Endodermal cell (in vitro differentiated cells): ENCODE results near the gene KRAS. TPM values are rescaled to one million over a fixed set of nuclear protein-coding genes. Genes with fewer than 3 reads are reported as not detected.

Experiments
- DNase-seq: peaks from one replicate; pipeline ENCODE4 v3.0.0-alpha.2; 2017
- H3K27ac ChIP-seq: 2 replicates; pipeline ENCODE4 v1.5.1; 2013; ENCODE audit warnings: mild to moderate bottlenecking, low read depth, low read length, moderate library complexity
- H3K27me3 ChIP-seq: 2 replicates; pipeline ENCODE4 v1.6.1; 2013; ENCODE audit warnings: mild to moderate bottlenecking, low read length, moderate library complexity; ENCODE audit not compliant: insufficient read depth, control insufficient read depth, poor library complexity, severe bottlenecking
- H3K36me3 ChIP-seq: 2 replicates; pipeline ENCODE4 v1.7.0; 2013; ENCODE audit warnings: mild to moderate bottlenecking, low read length, moderate library complexity; ENCODE audit not compliant: control insufficient read depth, insufficient read depth
- H3K4me1 ChIP-seq: one replicate; pipeline ENCODE4 v1.7.0; 2013; ENCODE audit warnings: low read length; ENCODE audit not compliant: control insufficient read depth, insufficient read depth
- H3K4me3 ChIP-seq: 2 replicates; pipeline ENCODE4 v1.5.1; 2013; ENCODE audit warnings: mild to moderate bottlenecking, low read length, moderate library complexity
- H3K9ac ChIP-seq: 2 replicates; pipeline ENCODE4 v1.6.1; 2013; ENCODE audit warnings: mild to moderate bottlenecking, low read length, moderate library complexity; ENCODE audit not compliant: poor library complexity, severe bottlenecking; ENCODE audit errors: extremely low read depth
- H3K9me3 ChIP-seq: 2 replicates; pipeline ENCODE4 v1.6.1; 2013; ENCODE audit warnings: mild to moderate bottlenecking, low read length, moderate library complexity; ENCODE audit not compliant: control insufficient read depth
- H3K27ac Mint-ChIP-seq: 2 replicates; pipeline ENCODE4 v1.8.0; 2020; ENCODE audit warnings: mixed read lengths
- H3K27me3 Mint-ChIP-seq: 2 replicates; pipeline ENCODE4 v1.8.0; 2021; ENCODE audit warnings: mild to moderate bottlenecking, mixed read lengths; ENCODE audit not compliant: insufficient read depth
- H3K36me3 Mint-ChIP-seq: 2 replicates; pipeline ENCODE4 v1.8.0; 2020; ENCODE audit warnings: low read depth, mixed read lengths
- H3K4me1 Mint-ChIP-seq: 2 replicates; pipeline ENCODE4 v1.8.0; 2020; ENCODE audit warnings: mixed read lengths
- H3K4me3 Mint-ChIP-seq: 2 replicates; pipeline ENCODE4 v1.8.0; 2020; ENCODE audit warnings: mild to moderate bottlenecking, moderate library complexity, mixed read lengths
- H3K9me3 Mint-ChIP-seq: 2 replicates; pipeline ENCODE4 v1.8.0; 2020; ENCODE audit warnings: mild to moderate bottlenecking, mixed read lengths
- CTCF ChIP-seq: fragments of 200-600 bp; sonication (generic); conservative IDR thresholded peaks from 2 replicates; pipeline ENCODE4 v1.5.0; 2021; ENCODE audit warnings: antibody characterized with exemption, mild to moderate bottlenecking
- WGBS, 2 experiments: methylation state at CpG; one replicate each; pipeline versions ENCODE4 v1.1.5 to v1.1.7; 2013; ENCODE audit warnings: missing lambda C conversion rate in 2 of 2, mixed read lengths in 1 of 2; ENCODE audit not compliant: insufficient coverage in 1 of 2, insufficient read length in 1 of 2; 5-methylcytosine and 5-hydroxymethylcytosine counted together
- total RNA-seq, 2 donors: library from RNA; stranded (reverse); fragmentation: NEBNext Ultra II Directional in 1 of 2; extraction: Animal tissue kit (Norgen Biotek cat#: 25700) in 1 of 2; gene quantifications; 2 replicates in 1 of 2; 3 replicates in 1 of 2; pipeline ENCODE4 v1.2.1, GENCODE V29; 2021

The KRAS gene
- total RNA-seq, 2 donors from 2014 or later = 58.0 to 140 TPM

DNA sequence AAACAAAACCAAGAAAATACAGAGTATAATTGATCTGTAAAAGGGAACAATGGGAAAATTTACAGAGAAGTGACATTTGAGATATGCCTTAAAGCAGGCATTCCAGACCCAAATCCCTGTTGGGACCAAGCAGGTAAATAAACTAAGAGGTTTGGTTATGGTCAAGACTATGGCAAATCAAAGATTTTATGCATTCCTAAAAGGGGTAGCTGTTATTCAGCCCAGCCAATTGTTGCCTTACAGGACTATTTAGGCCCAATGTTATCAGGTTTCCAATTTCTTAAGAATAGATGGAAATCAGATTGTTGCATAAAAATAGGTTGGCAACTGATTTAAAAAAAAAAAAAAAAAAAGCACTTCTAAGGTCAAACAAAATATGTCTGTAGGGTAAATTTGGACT is 61.1 kb downstream of the KRAS start:
- H3K4me1 ChIP-seq = no peaks in the 10 kb centered on the region
- H3K4me3 ChIP-seq = no peak overlapping the region
- H3K4me1 Mint-ChIP-seq = peaks cover 10% of the 10 kb centered on the region
- no peaks in the 10 kb centered on the region for H3K27me3 ChIP-seq
- no peak overlapping the region for H3K4me3 Mint-ChIP-seq
- no peak for DNase-seq
- no peaks in the 10 kb centered on the region for H3K36me3 Mint-ChIP-seq
- no peaks in the 10 kb centered on the region for H3K9me3 ChIP-seq
- H3K27ac Mint-ChIP-seq = no peak overlapping the region
- no peaks in the 10 kb centered on the region for H3K9me3 Mint-ChIP-seq
- H3K36me3 ChIP-seq = no peaks in the 10 kb centered on the region
- no peak overlapping the region for H3K27ac ChIP-seq
- no peaks in the 10 kb centered on the region for H3K27me3 Mint-ChIP-seq
- no peak overlapping the region for H3K9ac ChIP-seq
- TF ChIP-seq CTCF = no peak

DNA sequence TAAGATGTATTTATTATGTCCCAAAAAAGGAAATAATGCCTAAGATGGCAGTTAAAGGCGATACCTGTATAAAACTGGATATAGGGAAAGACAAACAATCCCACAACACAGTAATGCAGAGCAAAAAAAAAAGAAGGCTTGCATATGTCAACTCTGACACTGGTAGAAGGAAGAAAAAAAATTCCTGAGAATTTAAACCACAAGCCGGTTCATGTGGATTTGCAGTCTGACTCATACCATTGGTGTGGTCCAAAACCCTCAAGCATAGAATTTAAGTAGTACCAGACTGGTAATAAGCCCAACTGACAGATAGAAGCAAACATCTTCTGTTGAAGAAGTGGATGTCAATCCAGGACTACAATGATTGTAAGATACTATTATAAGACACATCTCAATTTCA is 62.9 kb downstream of the KRAS start:
- Histone ChIP-seq H3K9ac (no peak overlapping the region), H3K4me3 (no peak overlapping the region), H3K27me3 (no peaks in the 10 kb centered on the region), H3K36me3 (no peaks in the 10 kb centered on the region), H3K9me3 (no peaks in the 10 kb centered on the region), H3K27ac (no peak overlapping the region), H3K4me1 (no peaks in the 10 kb centered on the region)
- H3K9me3 Mint-ChIP-seq = no peaks in the 10 kb centered on the region
- no peak overlapping the region for H3K4me3 Mint-ChIP-seq
- no peak overlapping the region for H3K27ac Mint-ChIP-seq
- H3K36me3 Mint-ChIP-seq = no peaks in the 10 kb centered on the region
- H3K4me1 Mint-ChIP-seq = peaks cover 6% of the 10 kb centered on the region
- 90% methylated on average over 2 of the region's 2 CpGs; no CpG with 5 or more reads in 1 of the 2 experiments for WGBS, 2 experiments
- no peak for TF ChIP-seq CTCF
- DNase-seq = no peak
- no peaks in the 10 kb centered on the region for H3K27me3 Mint-ChIP-seq

DNA sequence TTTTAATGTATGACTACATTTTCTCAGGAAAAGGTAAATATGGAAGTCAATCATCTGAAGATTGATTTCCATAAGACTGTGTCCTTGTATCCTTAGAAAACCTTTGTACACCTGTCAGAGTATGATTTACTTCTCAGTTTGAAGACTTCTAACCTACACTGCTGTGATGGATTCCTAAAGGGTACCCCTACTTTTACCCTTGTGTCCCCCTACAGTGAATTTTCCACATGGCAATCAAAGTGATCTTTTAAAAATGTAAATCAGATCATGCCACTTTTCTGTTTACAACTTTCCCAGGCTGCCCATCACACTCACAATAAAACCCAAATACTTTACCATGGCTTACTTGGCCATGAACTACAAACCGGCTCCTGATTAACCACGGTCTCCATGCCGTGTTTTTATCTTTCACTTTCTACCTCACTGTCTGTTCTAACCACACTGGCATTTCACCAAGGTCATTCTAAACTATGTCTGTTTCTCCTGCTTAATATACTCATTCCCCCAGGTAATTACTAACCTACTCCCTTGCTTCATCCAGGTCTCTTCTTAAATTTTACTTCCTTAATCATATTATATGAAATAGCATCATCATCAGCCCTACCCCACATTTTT is 63.8 kb downstream of the KRAS start:
- 89 to 100% methylated on average over 3 of the region's 3 CpGs for WGBS, 2 experiments
- no peak overlapping the region for H3K4me3 ChIP-seq
- H3K27ac Mint-ChIP-seq = no peak overlapping the region

More for the DNA sequence above, 63.8 kb downstream of the KRAS start:
- no peak for DNase-seq
- H3K4me3 Mint-ChIP-seq = no peak overlapping the region
- no peak for TF ChIP-seq CTCF
- Histone ChIP-seq H3K27ac (no peak overlapping the region), H3K36me3 (no peaks in the 10 kb centered on the region), H3K9me3 (no peaks in the 10 kb centered on the region), H3K4me1 (no peaks in the 10 kb centered on the region), H3K27me3 (no peaks in the 10 kb centered on the region), H3K9ac (no peak overlapping the region)
- H3K27me3 Mint-ChIP-seq = no peaks in the 10 kb centered on the region
- peaks cover 6% of the 10 kb centered on the region for H3K4me1 Mint-ChIP-seq
- H3K9me3 Mint-ChIP-seq = no peaks in the 10 kb centered on the region
- H3K36me3 Mint-ChIP-seq = no peaks in the 10 kb centered on the region
